SJCRH30 (cell line): ENCODE data around the gene FERD3L. TPM values are rescaled to one million over a fixed set of nuclear protein-coding genes. Genes with fewer than 3 reads are reported as not detected.

Experiments used
- DNase-seq, 2 experiments: peaks; one replicate each; pipeline ENCODE4 v3.0.0-alpha.2; 2015 to 2020
- H3K27ac ChIP-seq: fragments of 250-450 bp; sonication (Bioruptor Pico); 2 replicates; pipeline ENCODE4 v1.5.1; 2020; ENCODE audit warnings: mild to moderate bottlenecking, moderate library complexity
- H3K27me3 ChIP-seq: fragments of 250-450 bp; sonication (Bioruptor Pico); 2 replicates; pipeline ENCODE4 v1.5.1; 2020; ENCODE audit warnings: mild to moderate bottlenecking, moderate library complexity
- H3K36me3 ChIP-seq: fragments of 250-450 bp; sonication (Bioruptor Pico); 2 replicates; pipeline ENCODE4 v1.5.1; 2020; ENCODE audit warnings: mild to moderate bottlenecking, moderate library complexity
- H3K4me1 ChIP-seq: fragments of 250-450 bp; sonication (Bioruptor Pico); 2 replicates; pipeline ENCODE4 v1.5.1; 2020; ENCODE audit warnings: mild to moderate bottlenecking, moderate library complexity
- H3K4me3 ChIP-seq: fragments of 250-450 bp; sonication (Bioruptor Pico); 2 replicates; pipeline ENCODE4 v1.5.1; 2020; ENCODE audit warnings: mild to moderate bottlenecking, moderate library complexity
- H3K9me3 ChIP-seq: fragments of 250-450 bp; sonication (Bioruptor Pico); replicated peaks from 2 replicates; pipeline ENCODE4 v1.5.1; 2020; ENCODE audit warnings: mild to moderate bottlenecking, moderate library complexity
- total RNA-seq: library from RNA; depleted of rRNA; stranded (reverse); fragments of >200 nt; shearing (Covaris generic); gene quantifications from 2 replicates; pipeline ENCODE4 v1.2.3, GENCODE V29; 2014

Gene FERD3L
- total RNA-seq, 1 experiment from 2014 or later = not detected

- H3K4me1 ChIP-seq = no peaks in the 10 kb centered on the region
- no peak overlapping the region for H3K27ac ChIP-seq
- H3K9me3 ChIP-seq = 0 out of 2 replicates have a peak, but pooled peaks cover 8% of the 10 kb centered on the region
- H3K27me3 ChIP-seq = no peaks in the 10 kb centered on the region
- no peaks in the 10 kb centered on the region for H3K36me3 ChIP-seq
- DNase-seq = no peak
- H3K4me3 ChIP-seq = no peak overlapping the region
Observed at GRCh38 chr7:19111474-19112273, 33.5 kb downstream of the FERD3L start.

- Histone ChIP-seq H3K4me1 (no peaks in the 10 kb centered on the region), H3K4me3 (no peak overlapping the region), H3K27ac (no peak overlapping the region), H3K36me3 (no peaks in the 10 kb centered on the region), H3K27me3 (no peaks in the 10 kb centered on the region), H3K9me3 (0 out of 2 replicates have a peak, but pooled peaks cover 8% of the 10 kb centered on the region)
- no peak for DNase-seq
Observed at GRCh38 chr7:19110776-19111175, 34.4 kb downstream of the FERD3L start.

- DNase-seq = no peak
- Histone ChIP-seq H3K27me3 (no peaks in the 10 kb centered on the region), H3K27ac (no peak overlapping the region)
Observed at GRCh38 chr7:19110026-19110730, 35.0 kb downstream of the FERD3L start.

GRCh38 chr7:19109000-19109946 is 35.9 kb downstream of the FERD3L start:
- Histone ChIP-seq H3K4me3 (no peak overlapping the region), H3K27ac (no peak overlapping the region)
- no peak for DNase-seq

More at GRCh38 chr7:19110026-19110730, 35.0 kb downstream of the FERD3L start:
- Histone ChIP-seq H3K4me1 (no peaks in the 10 kb centered on the region), H3K9me3 (0 out of 2 replicates have a peak, but pooled peaks cover 8% of the 10 kb centered on the region), H3K36me3 (no peaks in the 10 kb centered on the region), H3K4me3 (no peak overlapping the region)

GRCh38 chr7:19107356-19108146 is 37.7 kb downstream of the FERD3L start:
- Histone ChIP-seq H3K4me3 (no peak overlapping the region), H3K27me3 (no peaks in the 10 kb centered on the region), H3K4me1 (no peaks in the 10 kb centered on the region), H3K27ac (no peak overlapping the region), H3K36me3 (no peaks in the 10 kb centered on the region), H3K9me3 (no peaks in the 10 kb centered on the region)
- DNase-seq = no peak

More at GRCh38 chr7:19109000-19109946, 35.9 kb downstream of the FERD3L start:
- Histone ChIP-seq H3K27me3 (no peaks in the 10 kb centered on the region), H3K36me3 (no peaks in the 10 kb centered on the region), H3K9me3 (0 out of 2 replicates have a peak, but pooled peaks cover 8% of the 10 kb centered on the region), H3K4me1 (no peaks in the 10 kb centered on the region)

GRCh38 chr7:19107081-19107355 is 38.2 kb downstream of the FERD3L start:
- Histone ChIP-seq H3K27ac (no peak overlapping the region), H3K27me3 (no peaks in the 10 kb centered on the region), H3K36me3 (no peaks in the 10 kb centered on the region), H3K4me3 (no peak overlapping the region), H3K9me3 (no peaks in the 10 kb centered on the region), H3K4me1 (no peaks in the 10 kb centered on the region)
- DNase-seq = no peak

GRCh38 chr7:19106241-19107080 is 38.8 kb downstream of the FERD3L start:
- Histone ChIP-seq H3K4me3 (no peak overlapping the region), H3K27me3 (no peaks in the 10 kb centered on the region), H3K27ac (no peak overlapping the region), H3K4me1 (0 out of 2 replicates have a peak, but pooled peaks cover 3% of the 10 kb centered on the region), H3K36me3 (no peaks in the 10 kb centered on the region), H3K9me3 (no peaks in the 10 kb centered on the region)
- DNase-seq = no peak

GRCh38 chr7:19105546-19105945 is 39.7 kb downstream of the FERD3L start:
- no peaks in the 10 kb centered on the region for H3K9me3 ChIP-seq
- DNase-seq = no peak
- no peak overlapping the region for H3K27ac ChIP-seq
- H3K36me3 ChIP-seq = no peaks in the 10 kb centered on the region
- 0 out of 2 replicates have a peak, but pooled peaks cover 3% of the 10 kb centered on the region for H3K4me1 ChIP-seq
- H3K4me3 ChIP-seq = no peak overlapping the region
- H3K27me3 ChIP-seq = no peaks in the 10 kb centered on the region

- Histone ChIP-seq H3K9me3 (no peaks in the 10 kb centered on the region), H3K36me3 (no peaks in the 10 kb centered on the region), H3K4me3 (no peak overlapping the region), H3K27ac (no peak overlapping the region), H3K27me3 (no peaks in the 10 kb centered on the region), H3K4me1 (0 out of 2 replicates have a peak, but pooled peaks cover 3% of the 10 kb centered on the region)
- DNase-seq = no peak
Observed at GRCh38 chr7:19104811-19105210, 40.4 kb downstream of the FERD3L start.

- Histone ChIP-seq H3K9me3 (no peaks in the 10 kb centered on the region), H3K4me1 (0 out of 2 replicates have a peak, but pooled peaks cover 3% of the 10 kb centered on the region), H3K4me3 (no peak overlapping the region), H3K36me3 (no peaks in the 10 kb centered on the region), H3K27me3 (no peaks in the 10 kb centered on the region), H3K27ac (no peak overlapping the region)
- DNase-seq = no peak
Observed at GRCh38 chr7:19102884-19103283, 42.3 kb downstream of the FERD3L start.

GRCh38 chr7:19101909-19102308 is 43.3 kb downstream of the FERD3L start:
- DNase-seq = no peak

GRCh38 chr7:19101472-19101871 is 43.7 kb downstream of the FERD3L start:
- no peaks in the 10 kb centered on the region for H3K27me3 ChIP-seq
- 0 out of 2 replicates have a peak, but pooled peaks cover 3% of the 10 kb centered on the region for H3K4me1 ChIP-seq
- DNase-seq = peak in 1 of 2 experiments; percentile 34
- H3K36me3 ChIP-seq = no peaks in the 10 kb centered on the region
- H3K27ac ChIP-seq = no peak overlapping the region
- H3K4me3 ChIP-seq = no peak overlapping the region
- H3K9me3 ChIP-seq = no peaks in the 10 kb centered on the region

More at GRCh38 chr7:19101909-19102308, 43.3 kb downstream of the FERD3L start:
- Histone ChIP-seq H3K27me3 (no peaks in the 10 kb centered on the region), H3K4me1 (0 out of 2 replicates have a peak, but pooled peaks cover 3% of the 10 kb centered on the region), H3K27ac (no peak overlapping the region), H3K4me3 (no peak overlapping the region), H3K36me3 (no peaks in the 10 kb centered on the region), H3K9me3 (no peaks in the 10 kb centered on the region)

- Histone ChIP-seq H3K9me3 (no peaks in the 10 kb centered on the region), H3K27me3 (no peaks in the 10 kb centered on the region), H3K27ac (no peak overlapping the region), H3K36me3 (no peaks in the 10 kb centered on the region), H3K4me3 (no peak overlapping the region), H3K4me1 (0 out of 2 replicates have a peak, but pooled peaks cover 3% of the 10 kb centered on the region)
- DNase-seq = no peak
Observed at GRCh38 chr7:19099924-19100323, 45.3 kb downstream of the FERD3L start.
